GM23338 (cell line): ENCODE measurements around the gene ANKRD40. TPM values are rescaled to one million over a fixed set of nuclear protein-coding genes. Genes with fewer than 3 reads are reported as not detected.

Experiments used
- ATAC-seq: fragments of 200-7000 bp; cut with Tn5 transposase; 3 replicates; pipeline ENCODE4 v1.9.1; 2020
- DNase-seq: peaks from one replicate; pipeline ENCODE4 v3.0.0-alpha.2; 2015; ENCODE audit warnings: low spot score
- H2AFZ ChIP-seq: fragments of 200-600 bp; sonication (generic); 2 replicates; pipeline ENCODE4 v1.8.0; 2016; ENCODE audit warnings: antibody characterized with exemption, mild to moderate bottlenecking, moderate library complexity
- H3F3A ChIP-seq: fragments of 200-600 bp; sonication (generic); replicated peaks from 2 replicates; pipeline ENCODE4 v1.8.0; 2017; ENCODE audit warnings: antibody characterized with exemption, mixed run types, low read depth
- H3K27ac ChIP-seq: fragments of 200-600 bp; sonication (generic); 2 replicates; pipeline ENCODE4 v1.6.1; 2016; ENCODE audit warnings: low read depth
- H3K27me3 ChIP-seq: fragments of 200-600 bp; sonication (generic); 2 replicates; pipeline ENCODE4 v1.8.0; 2016; ENCODE audit warnings: mild to moderate bottlenecking, mixed run types, moderate library complexity; ENCODE audit not compliant: insufficient read depth
- H3K36me3 ChIP-seq: fragments of 200-600 bp; sonication (generic); 2 replicates; pipeline ENCODE4 v1.8.0; 2016; ENCODE audit warnings: mild to moderate bottlenecking; ENCODE audit not compliant: insufficient read depth
- H3K4me1 ChIP-seq: fragments of 200-600 bp; sonication (generic); 2 replicates; pipeline ENCODE4 v1.8.0; 2016; ENCODE audit warnings: mild to moderate bottlenecking, moderate library complexity; ENCODE audit not compliant: insufficient read depth
- H3K4me2 ChIP-seq: fragments of 200-600 bp; sonication (generic); 2 replicates; pipeline ENCODE4 v1.7.1; 2017; ENCODE audit warnings: mixed run types
- H3K4me3 ChIP-seq: fragments of 200-600 bp; sonication (generic); 2 replicates; pipeline ENCODE4 v1.6.1; 2016; ENCODE audit warnings: mixed run types
- H3K79me2 ChIP-seq: fragments of 200-600 bp; sonication (generic); replicated peaks from 2 replicates; pipeline ENCODE4 v1.8.0; 2017; ENCODE audit warnings: mild to moderate bottlenecking; ENCODE audit not compliant: insufficient read depth
- H3K9me2 ChIP-seq: fragments of 200-600 bp; sonication (generic); 2 replicates; pipeline ENCODE4 v1.8.0; 2017; ENCODE audit not compliant: insufficient read depth
- H4K20me1 ChIP-seq: fragments of 200-600 bp; sonication (generic); replicated peaks from 2 replicates; pipeline ENCODE4 v1.8.0; 2017; ENCODE audit warnings: mild to moderate bottlenecking; ENCODE audit not compliant: insufficient read depth
- H3K27ac Mint-ChIP-seq: 2 replicates; pipeline ENCODE4 v1.8.0; 2020; ENCODE audit warnings: inconsistent platforms, mild to moderate bottlenecking, moderate library complexity, mixed read lengths
- H3K27me3 Mint-ChIP-seq: 3 replicates; pipeline ENCODE4 v1.8.0; 2022; ENCODE audit warnings: low read depth, mild to moderate bottlenecking, moderate library complexity, mixed read lengths, inconsistent platforms; ENCODE audit not compliant: insufficient read depth, poor library complexity
- H3K36me3 Mint-ChIP-seq: 3 replicates; pipeline ENCODE4 v1.8.0; 2021; ENCODE audit warnings: low read depth, mild to moderate bottlenecking, inconsistent platforms, moderate library complexity, mixed read lengths
- H3K4me1 Mint-ChIP-seq: 3 replicates; pipeline ENCODE4 v1.8.0; 2020; ENCODE audit warnings: mild to moderate bottlenecking, inconsistent platforms, mixed read lengths
- H3K4me3 Mint-ChIP-seq: 3 replicates; pipeline ENCODE4 v1.8.0; 2021; ENCODE audit warnings: moderate library complexity, mild to moderate bottlenecking, inconsistent platforms, mixed read lengths
- H3K9me3 Mint-ChIP-seq: 3 replicates; pipeline ENCODE4 v1.8.0; 2020; ENCODE audit warnings: moderate library complexity, mild to moderate bottlenecking, inconsistent platforms, mixed read lengths
- CREB1 ChIP-seq: fragments of 250-450 bp; sonication (Bioruptor Pico); IDR thresholded peaks from 2 replicates; pipeline ENCODE4 v1.5.0; 2020; ENCODE audit warnings: low read depth, mild to moderate bottlenecking, moderate library complexity
- CTCF ChIP-seq, 2 experiments: fragments of 200-600 bp in 1 of 2; sonication (generic) in 1 of 2; conservative IDR thresholded peaks; 2 replicates each; pipeline versions ENCODE4 v1.5.1 to v1.6.1; 2016 to 2017; ENCODE audit warnings: antibody characterized with exemption in 2 of 2, low read depth in 2 of 2, mild to moderate bottlenecking in 2 of 2, moderate library complexity in 1 of 2
- ETS1 ChIP-seq: IDR thresholded peaks from 2 replicates; pipeline ENCODE4 v1.6.1; 2016; ENCODE audit warnings: antibody characterized with exemption
- EZH2 ChIP-seq: fragments of 200-600 bp; sonication (generic); IDR thresholded peaks from one replicate; pipeline ENCODE4 v1.8.0; 2017; ENCODE audit warnings: antibody characterized with exemption, mild to moderate bottlenecking, low read depth; ENCODE audit not compliant: unreplicated experiment
- JUNB ChIP-seq: IDR thresholded peaks from one replicate; pipeline ENCODE4 v1.6.1; 2016; ENCODE audit warnings: antibody characterized with exemption; ENCODE audit not compliant: unreplicated experiment
- NANOG ChIP-seq: IDR thresholded peaks from 2 replicates; pipeline ENCODE4 v1.6.1; 2016; ENCODE audit warnings: antibody characterized with exemption, borderline replicate concordance
- REST ChIP-seq: IDR thresholded peaks from one replicate; pipeline ENCODE4 v1.6.1; 2018; ENCODE audit warnings: antibody characterized with exemption; ENCODE audit not compliant: unreplicated experiment
- STAT1 ChIP-seq: IDR thresholded peaks from one replicate; pipeline ENCODE4 v1.6.1; 2016; ENCODE audit warnings: antibody characterized with exemption; ENCODE audit not compliant: unreplicated experiment
- ZNF114 ChIP-seq: fragments of 250-450 bp; sonication (Bioruptor Pico); IDR thresholded peaks from 2 replicates; pipeline ENCODE4 v1.5.0; 2020; ENCODE audit warnings: mild to moderate bottlenecking, moderate library complexity
- ZNF331 ChIP-seq: fragments of 250-450 bp; sonication (Bioruptor Pico); IDR thresholded peaks from 2 replicates; pipeline ENCODE4 v1.5.0; 2020; ENCODE audit warnings: low read depth, mild to moderate bottlenecking, moderate library complexity
- polyA plus RNA-seq: library from polyadenylated mRNA; unstranded; fragments of >200 nt; fragmentation: Nextera tagmentation; extraction: Ambion mirVana; gene quantifications from 2 replicates; pipeline ENCODE4 v1.2.1, GENCODE V29; 2016
- total RNA-seq: library from RNA; depleted of rRNA; stranded (reverse); fragments of >200 nt; shearing (Covaris generic); gene quantifications from 2 replicates; pipeline ENCODE4 v1.2.3, GENCODE V29; 2014

ANKRD40 gene
- total and polyA plus RNA-seq, 2 experiments from 2014 or later = 19.0 to 42.1 TPM

GRCh38 chr17:50684612-50685333 lies 22.9 kb downstream of the ANKRD40 start:
- no peak overlapping the region for H3K27ac ChIP-seq
- no peaks in the 10 kb centered on the region for H3F3A ChIP-seq
- no peak overlapping the region for H3K4me3 ChIP-seq
- Mint-ChIP-seq H3K4me1 (peaks cover 31% of the 10 kb centered on the region), H3K27ac (no peak overlapping the region), H3K4me3 (no peak overlapping the region), H3K36me3 (no peaks in the 10 kb centered on the region), H3K27me3 (peaks cover 9% of the 10 kb centered on the region), H3K9me3 (no peaks in the 10 kb centered on the region)
- ATAC-seq = peak; percentile 54
- no peaks in the 10 kb centered on the region for H3K27me3 ChIP-seq
- H3K4me2 ChIP-seq = no peak overlapping the region
- peak; percentile 44 for DNase-seq
- H3K4me1 ChIP-seq = peaks cover 3% of the 10 kb centered on the region; the same call in 1 of the 2 replicates
- no peaks in the 10 kb centered on the region for H4K20me1 ChIP-seq
- TF ChIP-seq EZH2 = no peak
- no peak for TF ChIP-seq JUNB
- TF ChIP-seq REST = no peak
- TF ChIP-seq CTCF (conservative IDR thresholded peaks at IDR 0.05; ENCODE audit: low read depth in 2 of 2) = no peak
- no peaks in the 10 kb centered on the region for H3K79me2 ChIP-seq
- no peaks in the 10 kb centered on the region for H3K9me2 ChIP-seq
- no peaks in the 10 kb centered on the region for H3K36me3 ChIP-seq
- peak overlapping the region; percentile 63; the same call in 1 of the 2 replicates for H2AFZ ChIP-seq

DNA sequence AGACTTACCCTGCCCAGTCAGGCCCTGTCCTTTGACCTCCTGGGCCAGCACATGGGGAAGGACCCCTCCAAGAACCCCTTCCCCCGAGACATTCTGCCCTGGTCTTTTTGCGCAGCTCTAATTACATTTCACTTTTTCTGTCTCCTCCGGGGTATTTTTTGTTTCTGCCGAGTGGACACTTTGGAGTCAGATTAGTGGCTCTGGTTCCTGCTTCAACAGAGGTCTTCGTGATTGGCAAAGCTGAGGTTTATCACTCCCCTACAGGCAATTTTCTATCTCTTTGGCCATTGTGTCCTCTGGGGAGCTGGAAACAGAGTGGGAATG lies 23.5 kb downstream of the ANKRD40 start:
- ATAC-seq (no peak), DNase-seq (no peak)
- H3K4me1 ChIP-seq = 0 out of 2 replicates have a peak, but pooled peaks cover 3% of the 10 kb centered on the region
- Mint-ChIP-seq H3K9me3 (no peaks in the 10 kb centered on the region), H3K27ac (no peak overlapping the region), H3K4me1 (peaks cover 28% of the 10 kb centered on the region), H3K4me3 (no peak overlapping the region), H3K27me3 (peaks cover 9% of the 10 kb centered on the region), H3K36me3 (no peaks in the 10 kb centered on the region)
- H3K4me2 ChIP-seq = no peak overlapping the region
- H3K36me3 ChIP-seq = no peaks in the 10 kb centered on the region
- TF ChIP-seq ETS1 (no peak), JUNB (no peak), ZNF331 (no peak), NANOG (no peak), ZNF114 (CRISPR knock-in tag) (no peak), CREB1 (CRISPR knock-in tag) (no peak), CTCF (conservative IDR thresholded peaks at IDR 0.05; ENCODE audit: low read depth in 2 of 2) (no peak), EZH2 (no peak), STAT1 (no peak)
- no peaks in the 10 kb centered on the region for H3K79me2 ChIP-seq
- H3K9me2 ChIP-seq = no peaks in the 10 kb centered on the region
- no peaks in the 10 kb centered on the region for H3K27me3 ChIP-seq
- no peak overlapping the region for H3K4me3 ChIP-seq
- H3K27ac ChIP-seq = no peak overlapping the region
- H2AFZ ChIP-seq = peak overlapping the region; percentile 63; the same call in 1 of the 2 replicates
- H4K20me1 ChIP-seq = no peaks in the 10 kb centered on the region
- H3F3A ChIP-seq = no peaks in the 10 kb centered on the region
